ENCODE data around the gene TMOD2. TPM values are rescaled to one million over a fixed set of nuclear protein-coding genes. Genes with fewer than 3 reads are reported as not detected.

The TMOD2 gene
- total RNA-seq, 1 donor = 9.8 TPM

- H3K9me3 ChIP-seq (ENCODE audit: low read depth, low read length) = no peaks in the 10 kb centered on the region
- peak overlapping the region; percentile 73 for H3K4me3 ChIP-seq (ENCODE audit: insufficient read depth, low read length)
- H3K27me3 ChIP-seq (ENCODE audit: insufficient read depth, low read length) = no peaks in the 10 kb centered on the region
- H3K4me1 ChIP-seq (ENCODE audit: insufficient read depth, low read length) = peaks cover 13% of the 10 kb centered on the region
- H3K36me3 ChIP-seq (ENCODE audit: insufficient read depth, low read length) = no peaks in the 10 kb centered on the region
- peak; percentile 80 for DNase-seq (ENCODE audit: insufficient read length, low spot score, missing footprints)
- no peak overlapping the region for H3K27ac ChIP-seq (ENCODE audit: low read depth, low read length)
- H3K4me2 ChIP-seq (ENCODE audit: insufficient read depth, low read length) = peak overlapping the region; percentile 92
- peak overlapping the region; percentile 81 for H2AFZ ChIP-seq (ENCODE audit: low read length)
- H3K79me2 ChIP-seq (ENCODE audit: insufficient read depth, low read length) = no peaks in the 10 kb centered on the region
- TF ChIP-seq CTCF (IDR thresholded peaks at IDR 0.05; ENCODE audit: extremely low read depth, low read depth, low read length) = no peak
- no peaks in the 10 kb centered on the region for H4K20me1 ChIP-seq (ENCODE audit: insufficient read depth, low read length)
Observed at GRCh38 chr15:51736751-51737521, 14.5 kb upstream of the TMOD2 start.

GRCh38 chr15:51737522-51738305 is 13.7 kb upstream of the TMOD2 start, which contains the start of gene LYSMD2:
Gene LYSMD2 (minus strand): TSS chr15:51737655. CDS start chr15:51737622, 33 bp downstream.
- H4K20me1 ChIP-seq (ENCODE audit: insufficient read depth, low read length) = no peaks in the 10 kb centered on the region
- peak within 1 kb of the TSS; percentile 73 for H3K4me3 ChIP-seq (ENCODE audit: insufficient read depth, low read length)
- TF ChIP-seq CTCF (IDR thresholded peaks at IDR 0.05; ENCODE audit: extremely low read depth, low read depth, low read length) = no peak
- H3K4me1 ChIP-seq (ENCODE audit: insufficient read depth, low read length) = peaks cover 10% of the 10 kb centered on the region
- no peaks in the 10 kb centered on the region for H3K9me3 ChIP-seq (ENCODE audit: low read depth, low read length)
- H3K79me2 ChIP-seq (ENCODE audit: insufficient read depth, low read length) = no peaks in the 10 kb centered on the region
- DNase-seq (ENCODE audit: insufficient read length, low spot score, missing footprints) = peak; percentile 88
- H3K27me3 ChIP-seq (ENCODE audit: insufficient read depth, low read length) = no peaks in the 10 kb centered on the region
- H2AFZ ChIP-seq (ENCODE audit: low read length) = peak within 1 kb of the TSS; percentile 81
- no peaks in the 10 kb centered on the region for H3K36me3 ChIP-seq (ENCODE audit: insufficient read depth, low read length)
- H3K4me2 ChIP-seq (ENCODE audit: insufficient read depth, low read length) = peak within 1 kb of the TSS; percentile 92
- no peak within 1 kb of the TSS for H3K27ac ChIP-seq (ENCODE audit: low read depth, low read length)

GRCh38 chr15:51738553-51738952 is 12.8 kb upstream of the TMOD2 start:
- no peak overlapping the region for H3K27ac ChIP-seq (ENCODE audit: low read depth, low read length)
- H3K79me2 ChIP-seq (ENCODE audit: insufficient read depth, low read length) = no peaks in the 10 kb centered on the region
- peaks cover 10% of the 10 kb centered on the region for H3K4me1 ChIP-seq (ENCODE audit: insufficient read depth, low read length)
- H2AFZ ChIP-seq (ENCODE audit: low read length) = no peak overlapping the region
- peak; percentile 81 for DNase-seq (ENCODE audit: insufficient read length, low spot score, missing footprints)
- no peak for TF ChIP-seq CTCF (IDR thresholded peaks at IDR 0.05; ENCODE audit: extremely low read depth, low read depth, low read length)
- no peaks in the 10 kb centered on the region for H3K36me3 ChIP-seq (ENCODE audit: insufficient read depth, low read length)
- H3K9me3 ChIP-seq (ENCODE audit: low read depth, low read length) = no peaks in the 10 kb centered on the region
- H3K4me3 ChIP-seq (ENCODE audit: insufficient read depth, low read length) = no peak overlapping the region
- peaks cover 8% of the 10 kb centered on the region for H3K27me3 ChIP-seq (ENCODE audit: insufficient read depth, low read length)
- H3K4me2 ChIP-seq (ENCODE audit: insufficient read depth, low read length) = no peak overlapping the region
- H4K20me1 ChIP-seq (ENCODE audit: insufficient read depth, low read length) = no peaks in the 10 kb centered on the region

All from osteoblast (primary cell).